ENCODE data around the gene RGS3.

DNA sequence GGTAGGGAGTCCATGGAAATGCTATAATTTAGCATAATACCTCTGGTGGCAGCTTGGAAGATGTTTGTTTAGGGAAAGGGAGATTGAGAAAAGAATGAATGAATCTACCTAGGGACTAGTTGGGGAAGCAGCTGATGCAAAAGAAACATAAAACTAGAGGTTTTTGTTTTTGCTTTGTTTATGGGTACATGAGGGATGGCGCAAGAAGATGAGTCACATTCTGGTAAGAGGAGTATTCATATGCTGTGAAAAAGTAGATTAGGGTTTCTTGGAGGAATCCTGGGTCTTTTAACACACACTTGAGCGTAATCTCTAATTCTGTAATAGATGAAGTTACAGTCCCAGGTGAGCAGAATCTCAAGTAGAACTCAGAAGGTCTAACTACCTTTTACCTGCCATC is 35.9 kb upstream of the RGS3 start:
- TF ChIP-seq, protein P1, sequence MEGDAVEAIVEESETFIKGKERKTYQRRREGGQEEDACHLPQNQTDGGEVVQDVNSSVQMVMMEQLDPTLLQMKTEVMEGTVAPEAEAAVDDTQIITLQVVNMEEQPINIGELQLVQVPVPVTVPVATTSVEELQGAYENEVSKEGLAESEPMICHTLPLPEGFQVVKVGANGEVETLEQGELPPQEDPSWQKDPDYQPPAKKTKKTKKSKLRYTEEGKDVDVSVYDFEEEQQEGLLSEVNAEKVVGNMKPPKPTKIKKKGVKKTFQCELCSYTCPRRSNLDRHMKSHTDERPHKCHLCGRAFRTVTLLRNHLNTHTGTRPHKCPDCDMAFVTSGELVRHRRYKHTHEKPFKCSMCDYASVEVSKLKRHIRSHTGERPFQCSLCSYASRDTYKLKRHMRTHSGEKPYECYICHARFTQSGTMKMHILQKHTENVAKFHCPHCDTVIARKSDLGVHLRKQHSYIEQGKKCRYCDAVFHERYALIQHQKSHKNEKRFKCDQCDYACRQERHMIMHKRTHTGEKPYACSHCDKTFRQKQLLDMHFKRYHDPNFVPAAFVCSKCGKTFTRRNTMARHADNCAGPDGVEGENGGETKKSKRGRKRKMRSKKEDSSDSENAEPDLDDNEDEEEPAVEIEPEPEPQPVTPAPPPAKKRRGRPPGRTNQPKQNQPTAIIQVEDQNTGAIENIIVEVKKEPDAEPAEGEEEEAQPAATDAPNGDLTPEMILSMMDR (CRISPR knock-in tag; IDR thresholded peaks at IDR 0.05) = no peak
- TF ChIP-seq, protein P2, sequence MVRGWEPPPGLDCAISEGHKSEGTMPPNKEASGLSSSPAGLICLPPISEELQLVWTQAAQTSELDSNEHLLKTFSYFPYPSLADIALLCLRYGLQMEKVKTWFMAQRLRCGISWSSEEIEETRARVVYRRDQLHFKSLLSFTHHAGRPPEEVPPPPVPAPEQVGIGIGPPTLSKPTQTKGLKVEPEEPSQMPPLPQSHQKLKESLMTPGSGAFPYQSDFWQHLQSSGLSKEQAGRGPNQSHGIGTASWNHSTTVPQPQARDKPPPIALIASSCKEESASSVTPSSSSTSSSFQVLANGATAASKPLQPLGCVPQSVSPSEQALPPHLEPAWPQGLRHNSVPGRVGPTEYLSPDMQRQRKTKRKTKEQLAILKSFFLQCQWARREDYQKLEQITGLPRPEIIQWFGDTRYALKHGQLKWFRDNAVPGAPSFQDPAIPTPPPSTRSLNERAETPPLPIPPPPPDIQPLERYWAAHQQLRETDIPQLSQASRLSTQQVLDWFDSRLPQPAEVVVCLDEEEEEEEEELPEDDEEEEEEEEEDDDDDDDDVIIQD (CRISPR knock-in tag; IDR thresholded peaks at IDR 0.05; ENCODE audit: low read depth) = no peak
- TF ChIP-seq ZKSCAN1 (IDR thresholded peaks at IDR 0.05; ENCODE audit: low read length) = no peak
- no peak for TF ChIP-seq MEF2D (CRISPR knock-in tag; IDR thresholded peaks at IDR 0.05)
- no peak for TF ChIP-seq HDAC2 (CRISPR knock-in tag; IDR thresholded peaks at IDR 0.05)
- no peak for TF ChIP-seq ZNF124 (CRISPR knock-in tag; IDR thresholded peaks at IDR 0.05)
- TF ChIP-seq POLR2A (IDR thresholded peaks at IDR 0.05; ENCODE audit: insufficient read depth in 1 of 2, low read depth in 2 of 2, low read length in 2 of 2) = no peak
- TF ChIP-seq MXI1 (IDR thresholded peaks at IDR 0.05; ENCODE audit: borderline replicate concordance, low read depth, low read length) = no peak
- no peak for TF ChIP-seq ZNF644 (CRISPR knock-in tag; IDR thresholded peaks at IDR 0.05; ENCODE audit: low read depth)
- no peak for TF ChIP-seq MYC (CRISPR knock-in tag; IDR thresholded peaks at IDR 0.05; ENCODE audit: borderline replicate concordance)
- TF ChIP-seq TBL1XR1 (IDR thresholded peaks at IDR 0.05; ENCODE audit: borderline replicate concordance, low read length, partially characterized antibody) = no peak
- no peak for TF ChIP-seq NONO (IDR thresholded peaks at IDR 0.05)
- no peak for TF ChIP-seq NONO (CRISPR knock-in tag; conservative IDR thresholded peaks at IDR 0.05)
- TF ChIP-seq, protein P3, sequence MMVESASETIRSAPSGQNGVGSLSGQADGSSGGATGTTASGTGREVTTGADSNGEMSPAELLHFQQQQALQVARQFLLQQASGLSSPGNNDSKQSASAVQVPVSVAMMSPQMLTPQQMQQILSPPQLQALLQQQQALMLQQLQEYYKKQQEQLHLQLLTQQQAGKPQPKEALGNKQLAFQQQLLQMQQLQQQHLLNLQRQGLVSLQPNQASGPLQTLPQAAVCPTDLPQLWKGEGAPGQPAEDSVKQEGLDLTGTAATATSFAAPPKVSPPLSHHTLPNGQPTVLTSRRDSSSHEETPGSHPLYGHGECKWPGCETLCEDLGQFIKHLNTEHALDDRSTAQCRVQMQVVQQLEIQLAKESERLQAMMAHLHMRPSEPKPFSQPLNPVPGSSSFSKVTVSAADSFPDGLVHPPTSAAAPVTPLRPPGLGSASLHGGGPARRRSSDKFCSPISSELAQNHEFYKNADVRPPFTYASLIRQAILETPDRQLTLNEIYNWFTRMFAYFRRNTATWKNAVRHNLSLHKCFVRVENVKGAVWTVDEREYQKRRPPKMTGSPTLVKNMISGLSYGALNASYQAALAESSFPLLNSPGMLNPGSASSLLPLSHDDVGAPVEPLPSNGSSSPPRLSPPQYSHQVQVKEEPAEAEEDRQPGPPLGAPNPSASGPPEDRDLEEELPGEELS (CRISPR knock-in tag; IDR thresholded peaks at IDR 0.05) = no peak
